SIG-M5 treated with dmso at 0.1 percent for 504 hours (cell line): ENCODE data around the gene DOCK8.
"Not testable (repeated sequence)": the region's sequence is repeated elsewhere in the genome, so short reads cannot be mapped to it uniquely, and the experiment has no call there.

Experiments
- DNase-seq: peaks from one replicate; lab custom pipeline; 2025; ENCODE audit not compliant: unreplicated experiment; lab: John Stamatoyannopoulos, UW

DOCK8 gene

DNA sequence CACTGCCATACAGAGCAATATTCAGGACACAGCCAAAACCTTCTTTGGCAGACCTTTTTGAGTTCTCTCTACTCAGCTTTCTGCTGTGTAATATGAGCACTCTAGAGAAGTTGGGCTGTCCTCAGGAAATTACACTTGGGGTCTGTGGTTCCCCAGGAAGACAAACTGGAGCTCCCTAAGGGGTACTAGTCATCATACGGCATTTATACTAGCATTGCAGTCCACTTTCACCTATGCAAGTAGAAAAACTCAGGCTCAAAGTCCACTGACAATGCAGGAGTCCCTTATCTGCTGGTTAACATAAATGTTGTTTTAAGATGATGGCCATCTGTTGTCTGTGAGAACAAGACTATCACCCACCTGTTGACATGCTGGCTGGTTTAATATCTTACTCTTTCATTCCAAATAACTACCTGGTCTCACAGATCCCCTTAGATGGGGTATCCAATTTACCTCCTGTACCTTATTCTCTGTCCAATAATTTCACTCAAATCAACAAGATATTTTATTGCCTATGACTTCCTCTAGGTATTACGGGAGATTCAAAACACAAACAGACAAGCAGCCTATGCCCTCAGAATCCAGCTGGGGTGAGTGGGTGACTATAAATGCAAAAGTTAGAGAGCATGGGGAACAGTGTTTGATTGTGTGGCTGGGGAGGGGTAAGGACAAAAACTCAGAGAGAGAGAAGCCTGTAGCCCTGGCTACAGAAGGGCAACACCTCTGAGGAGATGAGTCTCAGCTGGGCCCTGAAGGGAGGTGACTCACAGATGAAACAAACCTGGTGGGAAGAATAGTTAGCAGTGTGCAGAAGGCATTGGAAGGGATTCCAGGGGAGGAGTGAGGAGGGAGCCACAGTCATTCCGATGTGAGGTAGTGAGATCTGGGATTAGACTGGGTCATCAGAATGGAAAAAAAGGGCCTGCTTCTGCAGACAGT is 10.2 kb downstream of the DOCK8 start:
- DNase-seq, result no peak

DNA sequence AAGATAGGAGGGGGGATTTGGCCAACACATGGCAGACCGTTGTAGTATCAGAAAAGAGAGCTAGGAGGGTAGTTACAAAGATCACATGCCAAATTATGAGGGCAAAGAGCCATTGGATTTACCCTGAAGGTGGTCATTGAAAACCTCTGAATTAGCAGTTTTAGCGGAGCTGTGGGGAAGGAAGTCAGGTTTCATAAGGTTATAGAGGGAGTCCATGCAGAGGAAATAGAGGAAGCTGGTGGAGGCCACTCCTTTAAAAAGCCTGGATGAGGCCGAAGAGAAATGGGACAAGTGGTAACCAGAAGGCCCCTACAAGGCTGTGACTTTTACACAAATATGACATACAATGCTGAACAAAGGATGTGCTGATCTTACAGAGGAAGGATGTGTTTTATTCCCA is 13.2 kb downstream of the DOCK8 start:
- peak; percentile 59 for DNase-seq

DNA sequence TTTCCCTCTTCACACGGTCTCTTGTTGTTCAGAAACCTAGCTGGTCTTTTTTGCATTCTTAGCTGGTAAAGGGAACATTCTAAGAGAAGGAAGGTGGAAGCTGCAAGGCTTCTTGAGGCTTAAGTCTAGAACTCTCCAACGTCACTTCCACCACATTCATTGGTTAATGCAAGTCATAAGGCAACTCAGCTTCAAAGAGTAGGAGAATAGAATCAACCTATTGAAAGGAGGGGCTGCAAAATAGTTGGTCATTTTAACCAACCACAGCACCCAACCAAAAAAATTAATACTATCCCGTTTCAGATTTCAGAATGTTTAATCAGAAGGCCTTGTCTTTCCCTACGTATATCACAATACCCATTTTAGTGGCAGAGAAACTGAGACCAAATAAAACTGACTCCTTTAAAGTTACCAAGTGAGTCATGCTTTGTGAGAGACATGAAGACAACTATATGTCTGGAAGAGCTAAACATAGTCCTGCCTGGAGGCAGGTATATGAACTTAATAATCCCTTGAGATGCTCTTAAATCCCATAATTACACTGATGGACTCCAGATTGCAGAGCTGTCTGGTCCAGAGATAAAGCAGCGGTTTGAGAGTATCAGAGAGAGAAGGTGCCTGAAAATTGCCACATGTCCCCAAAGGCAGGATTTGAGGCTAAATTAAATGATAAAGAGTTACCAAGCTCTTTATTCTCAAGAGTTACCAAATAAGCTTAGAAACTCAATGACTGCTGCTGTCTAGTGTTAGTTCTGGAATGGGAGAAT is 14.4 kb downstream of the DOCK8 start:
- no peak for DNase-seq

DNA sequence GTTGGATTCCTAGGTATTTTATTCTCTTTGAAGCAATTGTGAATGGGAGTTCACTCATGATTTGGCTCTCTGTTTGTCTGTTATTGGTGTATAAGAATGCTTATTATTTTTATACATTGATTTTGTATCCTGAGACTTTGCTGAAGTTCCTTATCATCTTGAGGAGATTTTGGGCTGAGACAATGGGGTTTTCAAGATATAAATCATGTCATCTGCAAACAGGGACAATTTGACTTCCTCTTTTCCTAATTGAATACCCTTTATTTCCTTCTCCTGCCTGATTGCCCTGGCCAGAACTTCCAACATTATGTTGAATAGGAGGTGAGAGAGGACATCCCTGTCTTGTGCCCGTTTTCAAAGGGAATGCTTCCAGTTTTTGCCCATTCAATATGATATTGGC is 17.0 kb downstream of the DOCK8 start:
- DNase-seq, result not testable (repeated sequence)

DNA sequence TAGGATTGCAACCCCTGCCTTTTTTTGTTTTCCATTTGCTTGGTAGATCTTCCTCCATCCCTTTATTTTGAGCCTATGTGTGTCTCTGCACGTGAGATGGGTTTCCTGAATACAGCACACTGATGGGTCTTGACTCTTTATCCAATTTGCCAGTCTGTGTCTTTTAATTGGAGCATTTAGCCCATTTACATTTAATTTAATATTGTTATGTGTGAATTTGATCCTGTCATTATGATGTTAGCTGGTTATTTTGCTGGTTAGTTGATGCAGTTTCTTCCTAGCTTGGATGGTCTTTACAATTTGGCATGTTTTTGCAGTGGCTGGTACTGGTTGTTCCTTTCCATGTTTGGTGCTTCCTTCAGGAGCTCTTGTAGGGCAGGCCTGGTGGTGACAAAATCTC is 19.0 kb downstream of the DOCK8 start:
- not testable (repeated sequence) for DNase-seq

DNA sequence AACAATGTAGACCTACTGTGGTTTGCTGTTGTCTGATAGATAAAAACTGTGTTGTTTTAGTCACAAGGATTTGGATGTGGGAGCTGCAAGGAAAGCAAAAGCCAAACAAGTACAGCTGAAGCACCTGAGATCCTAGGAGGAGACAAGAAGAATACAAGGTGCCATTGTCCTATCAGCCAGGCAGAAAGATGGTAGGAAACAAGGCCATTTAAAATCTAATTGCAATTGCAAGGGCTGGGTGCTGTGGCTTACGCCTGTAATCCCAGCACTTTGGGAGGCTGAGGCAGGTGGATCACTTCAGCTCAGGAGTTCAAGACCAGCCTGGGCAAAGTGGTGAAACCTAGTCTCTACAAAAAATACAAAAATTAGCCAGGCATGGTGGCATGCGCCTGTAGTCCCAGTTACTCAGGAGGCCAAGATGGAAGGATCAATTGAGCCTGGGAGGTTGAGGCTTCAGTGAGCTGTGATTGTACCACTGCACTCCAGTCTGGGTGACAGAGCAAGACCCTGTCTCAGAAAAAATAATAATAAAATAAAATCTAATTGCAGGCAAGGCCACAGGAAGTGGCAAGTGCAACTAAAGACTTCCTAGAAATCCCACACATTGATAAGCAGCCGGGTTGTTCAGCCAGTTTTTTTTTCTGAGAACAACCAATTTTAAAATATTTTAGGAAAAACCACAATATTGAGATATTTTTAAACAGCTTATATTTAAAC is 22.6 kb downstream of the DOCK8 start:
- DNase-seq, result no peak

DNA sequence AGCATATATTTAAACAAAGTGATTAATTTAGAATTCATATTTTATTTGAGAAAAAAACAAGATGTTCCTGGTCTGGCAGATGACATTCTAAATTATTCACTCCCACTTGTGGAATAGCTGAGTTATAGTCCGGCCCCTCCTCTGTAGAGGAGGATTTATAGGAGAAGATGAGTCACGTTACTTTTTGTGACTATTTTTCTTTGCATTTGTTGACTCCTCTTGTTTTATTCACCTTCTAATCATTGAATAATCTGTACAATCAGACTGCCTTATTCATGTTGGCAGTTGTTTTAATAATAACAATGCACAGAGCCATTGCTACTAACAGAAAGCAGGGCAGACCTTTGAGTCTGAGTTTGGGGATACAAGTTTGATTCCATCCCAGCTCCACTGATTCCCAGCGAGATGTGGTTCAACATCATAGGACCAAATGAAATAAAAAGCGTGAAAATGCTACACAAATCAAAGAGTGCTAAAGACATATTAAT is 23.2 kb downstream of the DOCK8 start:
- no peak for DNase-seq

DNA sequence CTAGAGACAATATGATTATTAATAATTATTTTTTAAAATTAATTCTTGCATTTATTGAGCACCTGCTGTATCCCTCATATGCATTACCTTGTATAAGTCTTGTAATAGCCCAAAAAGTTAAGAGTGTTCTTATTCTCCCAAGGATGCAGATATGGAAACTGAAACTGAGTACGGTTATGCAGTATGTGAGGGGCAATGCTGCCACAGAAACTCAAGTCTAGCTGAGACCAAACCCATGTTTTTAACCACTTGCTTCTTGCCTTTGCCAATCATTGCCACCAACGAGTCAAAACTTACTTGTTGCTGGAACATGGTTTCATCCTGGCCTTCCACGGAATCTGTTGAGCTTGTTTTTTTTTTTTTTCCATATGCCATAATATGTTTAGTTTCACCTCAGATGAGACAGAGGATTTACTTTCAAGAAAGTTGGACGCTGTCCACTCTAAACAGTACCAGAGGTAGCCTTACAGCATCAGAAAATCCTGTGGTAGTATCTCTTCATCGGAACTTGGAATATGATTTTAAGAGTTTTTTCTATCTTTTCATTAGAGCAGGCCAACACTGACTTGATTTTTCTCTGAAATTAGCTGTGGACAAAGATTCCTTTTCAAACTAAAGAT is 27.9 kb downstream of the DOCK8 start:
- no peak for DNase-seq

DNA sequence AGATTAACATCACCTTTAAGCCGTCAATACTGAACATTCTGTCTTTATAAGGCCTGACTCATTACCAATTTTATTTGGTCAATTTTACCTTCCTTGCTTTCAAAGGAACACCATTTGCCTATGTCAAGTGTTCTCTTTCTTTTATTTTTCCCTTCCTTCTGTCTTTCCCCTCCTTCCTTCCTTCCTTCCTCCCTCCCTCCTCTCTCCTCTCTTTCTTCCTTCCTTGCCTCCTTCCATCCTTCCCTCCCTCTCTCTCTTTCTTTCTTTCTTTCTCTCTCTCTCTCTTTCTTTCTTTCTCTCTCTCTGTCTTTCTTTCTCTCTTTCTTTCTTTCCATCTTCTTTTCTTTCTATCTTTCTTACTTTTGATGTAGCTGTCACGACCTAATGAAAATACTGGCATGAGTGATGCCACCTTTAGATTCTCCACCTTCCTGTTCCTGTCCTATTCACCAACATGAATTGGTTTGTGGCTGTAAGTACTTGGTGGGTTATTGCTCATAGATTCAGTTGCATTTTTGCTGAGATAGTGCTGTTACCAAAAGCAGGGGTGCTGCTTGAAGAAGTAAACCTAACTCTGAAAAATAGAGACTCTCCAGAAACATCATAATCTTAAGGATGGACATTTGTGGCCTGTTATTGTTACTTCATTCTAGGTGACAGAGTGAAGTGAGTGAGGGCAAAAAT is 33.8 kb downstream of the DOCK8 start:
- DNase-seq, result no peak

DNA sequence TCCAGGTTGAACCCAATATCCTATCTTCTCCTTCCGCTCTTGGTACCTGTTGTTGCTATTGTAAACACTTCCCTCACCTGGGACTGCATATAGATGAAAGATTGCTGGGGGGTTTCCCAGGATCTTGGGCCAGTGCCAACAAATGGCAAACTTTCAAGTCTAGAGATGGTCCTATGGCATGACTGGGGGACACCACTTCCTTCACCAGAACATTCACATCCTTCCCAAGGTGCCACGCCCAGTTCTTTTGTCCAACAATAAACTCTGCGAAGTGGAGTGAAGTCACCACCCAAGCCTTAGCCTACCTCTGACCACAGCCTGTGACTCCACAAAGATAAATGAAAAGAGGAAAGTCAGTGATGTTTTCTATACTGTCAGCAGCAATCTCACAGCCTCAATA is 34.4 kb downstream of the DOCK8 start:
- DNase-seq, result no peak

DNA sequence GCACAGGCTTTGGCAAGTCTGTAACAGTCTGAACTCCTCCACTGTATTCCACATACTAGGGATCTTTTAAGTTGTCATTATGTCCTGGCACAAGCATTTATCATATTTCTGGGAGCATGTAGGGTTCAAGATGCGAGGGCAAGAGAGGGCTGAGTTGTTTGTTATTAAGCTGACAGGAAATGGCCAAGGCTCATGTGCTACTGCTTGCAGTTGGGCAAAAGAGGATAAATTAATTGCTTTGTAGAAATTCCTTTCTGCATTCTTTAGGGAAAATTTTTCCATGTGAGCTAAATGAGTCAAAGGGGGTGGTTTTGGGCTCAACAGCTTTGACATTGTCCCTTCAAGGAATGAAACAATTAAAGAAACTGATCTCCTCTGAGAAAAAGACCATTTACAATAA is 35.4 kb downstream of the DOCK8 start:
- DNase-seq, result no peak

DNA sequence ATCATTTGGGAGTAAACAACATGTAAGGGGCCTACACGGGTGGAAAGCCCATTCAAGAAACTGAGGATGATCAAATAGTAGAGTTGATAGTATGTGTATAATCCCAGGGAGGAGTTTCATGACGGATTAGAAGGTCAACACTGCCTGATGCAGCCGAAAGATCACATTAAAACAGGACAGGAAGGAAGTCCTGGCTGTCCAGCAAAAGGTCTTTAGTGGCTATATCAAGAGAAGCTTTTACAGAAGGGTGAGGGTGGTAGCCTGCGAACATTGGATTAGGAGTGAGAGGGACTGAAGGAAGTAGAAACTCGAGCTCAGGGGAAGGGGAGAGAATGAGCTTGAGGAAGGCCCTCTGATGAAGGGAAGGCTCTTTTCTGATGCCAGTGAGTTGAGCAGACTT is 36.0 kb downstream of the DOCK8 start:
- no peak for DNase-seq

DNA sequence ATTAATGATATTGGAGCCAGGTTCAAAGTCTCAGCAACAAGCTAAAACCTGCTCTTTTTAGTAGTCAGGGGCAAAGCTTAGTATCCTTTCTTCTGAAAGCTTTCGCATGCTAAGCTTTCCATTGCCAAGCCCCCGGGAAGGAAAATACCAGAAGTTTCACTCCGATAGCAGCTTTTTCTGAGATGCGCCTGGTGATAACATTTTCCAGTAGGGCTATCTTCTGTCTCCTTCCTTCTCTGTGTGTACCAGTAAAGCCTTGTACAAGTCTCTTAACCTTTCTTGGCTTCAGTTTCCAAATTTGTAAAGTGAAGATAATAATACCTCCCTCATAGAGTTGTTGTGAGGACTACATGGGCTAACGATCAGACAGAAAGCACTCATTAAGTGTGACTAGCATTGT is 36.7 kb downstream of the DOCK8 start:
- DNase-seq, result no peak

DNA sequence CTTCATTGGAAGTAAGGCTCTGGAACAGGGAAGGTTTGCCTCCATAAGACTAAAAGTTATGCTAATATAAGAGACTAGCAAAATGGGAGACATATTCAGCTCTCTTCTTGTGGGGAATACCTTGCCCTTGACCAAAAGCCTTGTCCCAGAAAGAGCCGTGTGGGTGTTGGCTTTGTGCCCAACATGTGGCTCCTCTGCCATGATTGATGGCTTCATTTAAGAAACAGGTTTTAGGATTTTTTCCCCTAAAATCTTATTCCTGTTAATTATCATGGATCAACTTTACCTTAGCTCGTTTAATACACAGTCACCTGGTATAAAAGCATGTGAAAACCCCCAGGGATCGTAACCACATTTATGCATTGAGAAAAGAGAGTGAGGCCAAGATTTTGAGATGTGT is 38.9 kb downstream of the DOCK8 start:
- no peak for DNase-seq

DNA sequence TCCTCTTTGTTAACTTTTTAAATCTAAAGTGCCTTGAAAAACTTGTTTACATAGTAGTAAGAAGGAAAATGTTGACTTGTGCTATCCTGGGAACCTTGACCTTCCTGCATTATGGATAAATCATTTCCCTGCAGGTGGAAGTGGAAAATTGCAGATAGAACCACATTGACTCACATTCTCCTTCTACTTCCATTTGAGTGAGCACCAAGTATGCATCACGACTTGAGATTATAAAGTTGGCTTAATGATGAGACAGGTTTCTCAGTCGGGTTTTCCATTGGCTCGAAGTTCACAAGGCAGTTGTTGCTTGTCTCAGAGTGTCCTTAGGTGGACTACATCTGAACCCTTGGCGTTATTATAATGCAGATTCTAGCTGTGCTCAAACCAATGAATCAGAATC is 39.9 kb downstream of the DOCK8 start:
- no peak for DNase-seq

DNA sequence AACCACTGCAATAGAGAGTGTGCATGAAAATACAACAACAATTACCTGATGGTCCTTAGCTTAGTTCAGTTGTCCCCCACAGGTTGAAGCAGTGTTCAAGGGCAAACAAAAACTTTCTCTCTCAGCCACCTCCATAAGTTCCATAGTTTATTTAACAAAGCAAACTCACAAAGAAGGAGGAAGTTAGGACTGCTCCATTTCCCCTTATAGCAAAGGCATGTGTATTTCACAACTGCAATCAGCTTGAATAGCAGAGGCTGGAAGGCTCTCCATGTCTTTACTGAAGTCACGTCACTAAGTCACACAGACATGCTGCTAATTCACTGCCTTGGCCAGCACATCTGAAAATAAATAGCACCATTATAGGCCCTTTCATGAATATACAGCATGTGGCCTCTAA is 43.3 kb downstream of the DOCK8 start:
- DNase-seq, result peak; percentile 86

DNA sequence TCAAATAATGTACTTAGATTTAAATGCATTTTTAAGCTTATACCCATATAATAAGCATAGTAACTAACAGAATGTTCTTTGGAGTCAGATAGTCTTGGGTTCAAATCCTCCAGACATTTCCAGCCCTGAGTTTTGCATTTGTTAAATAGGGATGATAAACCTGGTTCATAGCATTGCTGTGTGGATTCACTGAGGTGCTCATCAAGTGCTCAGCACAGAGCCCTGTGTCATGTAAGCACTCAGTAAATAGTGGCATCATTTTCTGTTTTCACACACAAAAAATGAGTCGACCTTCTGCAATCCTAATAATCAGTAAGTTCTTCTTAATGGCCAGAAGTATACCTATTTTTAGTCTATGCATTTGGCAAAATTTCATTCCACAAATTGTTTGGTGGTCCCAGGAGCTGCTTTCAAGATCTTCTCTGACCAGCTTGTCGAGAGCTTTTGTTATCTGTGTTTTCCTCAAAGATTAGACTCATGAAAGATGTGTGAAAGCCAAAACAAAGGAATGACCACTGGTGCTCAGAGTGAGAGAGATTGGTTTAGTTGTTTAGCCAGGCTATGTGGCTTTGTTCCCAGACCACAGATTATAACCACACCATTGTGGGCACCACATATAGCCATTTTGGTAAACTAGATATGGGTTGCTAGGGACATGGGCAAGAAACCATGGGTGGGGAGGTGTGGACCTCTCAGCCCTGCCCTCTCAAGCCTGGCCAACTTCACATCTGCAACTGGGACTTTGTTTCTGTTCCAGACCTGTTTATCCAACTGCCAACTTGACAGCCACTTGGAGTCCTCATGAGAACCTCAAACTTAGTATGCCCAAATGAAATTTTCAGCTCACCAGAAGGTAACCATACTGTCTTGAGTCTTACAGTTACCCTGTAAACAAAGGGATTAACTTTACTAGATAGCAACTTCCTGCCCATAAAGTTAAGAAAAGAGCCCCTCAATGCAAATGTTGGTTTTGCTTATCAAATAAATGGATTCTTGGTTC is 45.0 kb downstream of the DOCK8 start:
- DNase-seq, result no peak

DNA sequence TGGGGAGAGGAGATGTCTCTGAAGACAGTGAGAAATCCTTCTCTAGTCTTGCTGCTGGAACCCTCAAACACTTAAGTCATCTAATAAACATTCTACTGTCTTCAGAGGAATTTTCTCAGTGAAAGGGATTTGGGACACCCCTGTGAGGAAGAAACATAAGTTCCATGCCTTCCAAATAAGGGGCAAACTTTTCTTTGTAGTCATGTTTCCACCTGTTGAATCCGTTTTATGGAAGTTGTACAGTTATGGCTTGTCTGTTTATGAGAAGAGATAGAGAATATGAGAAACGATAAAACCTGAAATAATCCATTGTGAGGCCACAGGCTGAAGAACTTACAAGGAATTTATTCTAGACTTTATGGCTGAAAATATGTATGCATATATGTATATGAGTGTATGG is 49.6 kb downstream of the DOCK8 start:
- no peak for DNase-seq

DNA sequence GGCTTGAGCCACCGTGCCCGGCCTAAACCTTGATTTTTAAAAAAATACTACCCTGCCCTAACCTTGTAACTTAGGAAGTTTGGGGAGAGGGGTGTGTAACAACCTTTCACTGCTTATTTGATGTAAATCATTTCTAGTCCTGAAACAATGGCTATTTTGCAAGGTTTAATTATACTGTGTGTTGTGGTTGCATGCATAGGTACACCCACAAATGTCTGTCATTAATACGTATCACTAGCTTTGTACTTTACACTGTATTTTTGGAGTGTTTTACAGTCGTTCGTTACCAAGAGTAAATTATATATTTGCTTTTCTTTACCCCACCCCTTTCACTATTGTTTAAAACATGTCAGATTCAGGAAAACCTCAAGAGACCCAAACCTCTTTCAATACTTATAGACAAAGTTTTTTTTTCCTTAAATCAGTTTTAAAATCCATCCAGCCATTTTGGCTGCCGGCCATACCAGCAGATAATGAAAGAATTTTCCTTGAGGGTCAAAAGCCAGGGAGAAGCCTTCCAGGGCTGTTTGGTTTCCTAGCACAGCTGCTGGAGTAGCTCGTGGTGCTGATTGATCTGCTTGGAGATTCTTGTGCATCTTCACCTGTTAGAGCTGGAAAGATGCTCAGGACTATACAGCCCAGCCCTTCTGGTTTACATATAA is 50.7 kb downstream of the DOCK8 start:
- DNase-seq, result no peak
